ENCODE data around the gene CTTN. TPM values are rescaled to one million over a fixed set of nuclear protein-coding genes. Genes with fewer than 3 reads are reported as not detected.

The CTTN gene
- total RNA-seq, 1 experiment from 2014 or later, result 503 TPM

DNA sequence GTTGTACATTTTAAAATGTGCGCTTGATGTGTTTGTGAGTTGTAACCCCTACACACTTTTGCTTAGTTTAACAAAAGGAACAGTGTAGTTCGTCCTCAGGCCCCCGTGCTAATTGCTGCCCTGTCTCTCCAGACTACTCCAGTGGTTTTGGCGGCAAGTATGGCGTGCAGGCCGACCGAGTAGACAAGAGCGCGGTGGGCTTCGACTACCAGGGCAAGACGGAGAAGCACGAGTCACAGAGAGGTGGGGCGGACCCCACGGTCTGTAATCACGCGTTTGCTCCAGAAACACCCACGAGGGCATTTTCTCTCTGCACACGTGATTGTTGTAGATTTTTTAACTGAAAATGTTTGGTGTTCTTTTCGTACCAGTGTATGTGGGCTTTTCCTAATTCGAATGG lies 18.6 kb downstream of the CTTN start:
- ChIA-PET POLR2A (no interaction called here), CTCF (no interaction called here)
- H3K4me1 ChIP-seq (ENCODE audit: control insufficient read depth, insufficient read depth, low read length), result no peaks in the 10 kb centered on the region
- no peak overlapping the region for H3K27ac ChIP-seq (ENCODE audit: low read length)
- H3K36me3 ChIP-seq (ENCODE audit: control insufficient read depth, insufficient read depth, low read length), result peaks cover 42% of the 10 kb centered on the region
- in situ Hi-C loops (cut with HindIII; ENCODE audit: low pct_unique_long_range_greater_than_20kb, low sequenced_read_pairs), result no loop called here
- no peak for DNase-seq (ENCODE audit: low read depth, low spot score)
- intact Hi-C loops (cut with micrococcal nuclease; ENCODE audit: unreplicated experiment), result no loop called here
- no peaks in the 10 kb centered on the region for H3K27me3 ChIP-seq (ENCODE audit: control insufficient read depth, insufficient read depth, low read length)
- TF ChIP-seq TCF7L2 (IDR thresholded peaks at IDR 0.05; ENCODE audit: low read depth, low read length) (no peak), REST (IDR thresholded peaks at IDR 0.05; ENCODE audit: insufficient read depth in 1 of 2, low read depth in 2 of 2, low read length in 1 of 2) (no peak), SIN3A (IDR thresholded peaks at IDR 0.05; ENCODE audit: borderline replicate concordance, insufficient read depth, low read depth, low read length) (no peak), POLR2AphosphoS5 (IDR thresholded peaks at IDR 0.05; ENCODE audit: low read depth, low read length) (no peak)
- TF ChIP-seq, protein P1, sequence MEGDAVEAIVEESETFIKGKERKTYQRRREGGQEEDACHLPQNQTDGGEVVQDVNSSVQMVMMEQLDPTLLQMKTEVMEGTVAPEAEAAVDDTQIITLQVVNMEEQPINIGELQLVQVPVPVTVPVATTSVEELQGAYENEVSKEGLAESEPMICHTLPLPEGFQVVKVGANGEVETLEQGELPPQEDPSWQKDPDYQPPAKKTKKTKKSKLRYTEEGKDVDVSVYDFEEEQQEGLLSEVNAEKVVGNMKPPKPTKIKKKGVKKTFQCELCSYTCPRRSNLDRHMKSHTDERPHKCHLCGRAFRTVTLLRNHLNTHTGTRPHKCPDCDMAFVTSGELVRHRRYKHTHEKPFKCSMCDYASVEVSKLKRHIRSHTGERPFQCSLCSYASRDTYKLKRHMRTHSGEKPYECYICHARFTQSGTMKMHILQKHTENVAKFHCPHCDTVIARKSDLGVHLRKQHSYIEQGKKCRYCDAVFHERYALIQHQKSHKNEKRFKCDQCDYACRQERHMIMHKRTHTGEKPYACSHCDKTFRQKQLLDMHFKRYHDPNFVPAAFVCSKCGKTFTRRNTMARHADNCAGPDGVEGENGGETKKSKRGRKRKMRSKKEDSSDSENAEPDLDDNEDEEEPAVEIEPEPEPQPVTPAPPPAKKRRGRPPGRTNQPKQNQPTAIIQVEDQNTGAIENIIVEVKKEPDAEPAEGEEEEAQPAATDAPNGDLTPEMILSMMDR (IDR thresholded peaks at IDR 0.05), result no peak
- ATAC-seq, result no peak
- H3K4me3 ChIP-seq (ENCODE audit: low read depth in 2 of 2, low read length in 2 of 2), result no peak overlapping the region
- no peaks in the 10 kb centered on the region for H3K9me3 ChIP-seq (ENCODE audit: control insufficient read depth, insufficient read depth, low read depth, low read length)
- BruUV-seq (replicated peaks), result no TSS peak

DNA sequence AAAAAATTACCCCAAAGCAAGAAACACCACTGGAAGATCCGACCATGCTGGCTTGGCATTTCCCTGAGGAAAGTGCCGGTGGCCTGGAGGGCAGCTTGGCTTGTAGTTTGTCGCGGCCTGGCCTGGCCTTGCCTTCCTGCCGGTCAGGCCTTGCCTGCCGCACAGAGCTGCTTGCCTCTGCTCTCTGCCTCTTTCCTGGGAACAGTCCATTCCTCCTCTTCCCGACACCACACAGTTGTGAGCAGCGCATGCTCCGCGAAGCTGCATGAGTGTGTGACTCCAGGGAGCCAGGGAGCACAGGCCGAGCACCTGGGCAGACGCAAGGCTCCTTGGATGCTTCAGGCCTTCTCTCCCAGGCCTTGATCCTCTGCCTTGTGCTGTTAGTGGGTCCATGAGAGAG lies 19.8 kb downstream of the CTTN start:
- no peaks in the 10 kb centered on the region for H3K9me3 ChIP-seq (ENCODE audit: control insufficient read depth, insufficient read depth, low read depth, low read length)
- DNase-seq (ENCODE audit: low read depth, low spot score), result no peak
- no peaks in the 10 kb centered on the region for H3K27me3 ChIP-seq (ENCODE audit: control insufficient read depth, insufficient read depth, low read length)
- no peak for ATAC-seq
- POLR2A ChIA-PET, result no interaction called here
- peaks cover 45% of the 10 kb centered on the region for H3K36me3 ChIP-seq (ENCODE audit: control insufficient read depth, insufficient read depth, low read length)
- CTCF ChIA-PET, result no interaction called here
- H3K27ac ChIP-seq (ENCODE audit: low read length), result no peak overlapping the region
- in situ Hi-C loops (cut with HindIII; ENCODE audit: low pct_unique_long_range_greater_than_20kb, low sequenced_read_pairs), result no loop called here
- H3K4me3 ChIP-seq (ENCODE audit: low read depth in 2 of 2, low read length in 2 of 2), result no peak overlapping the region
- intact Hi-C loops (cut with micrococcal nuclease; ENCODE audit: unreplicated experiment), result no loop called here
- BruUV-seq (replicated peaks), result no TSS peak
- no peaks in the 10 kb centered on the region for H3K4me1 ChIP-seq (ENCODE audit: control insufficient read depth, insufficient read depth, low read length)
- TF ChIP-seq, protein P1 (IDR thresholded peaks at IDR 0.05), result no peak
- TF ChIP-seq SIN3A (IDR thresholded peaks at IDR 0.05; ENCODE audit: borderline replicate concordance, insufficient read depth, low read depth, low read length) (no peak), REST (IDR thresholded peaks at IDR 0.05; ENCODE audit: insufficient read depth in 1 of 2, low read depth in 2 of 2, low read length in 1 of 2) (no peak), TCF7L2 (IDR thresholded peaks at IDR 0.05; ENCODE audit: low read depth, low read length) (no peak), POLR2AphosphoS5 (IDR thresholded peaks at IDR 0.05; ENCODE audit: low read depth, low read length) (no peak)

Data from Panc1 (cell line).